Lung (tissue), 12 donors: ENCODE results near the gene MICAL2. TPM values are rescaled to one million over a fixed set of nuclear protein-coding genes. Genes with fewer than 3 reads are reported as not detected.

Experiments
- ATAC-seq: fragments of 200-7000 bp; cut with Tn5 transposase; one replicate; pipeline ENCODE4 v1.9.1; 2020; ENCODE audit warnings: moderate number of reproducible peaks; ENCODE audit not compliant: insufficient read depth, low FRiP score
- DNase-seq, 3 donors: peaks; one replicate each; pipeline ENCODE4 v3.0.0-alpha.2; 2013 to 2017
- H3K27ac ChIP-seq, 2 donors: one replicate each; pipeline ENCODE4 v1.5.1; 2013; ENCODE audit warnings: mild to moderate bottlenecking in 2 of 2, moderate library complexity in 2 of 2, control low read depth in 1 of 2, inconsistent platforms in 1 of 2, low read depth in 1 of 2, low read length in 1 of 2
- H3K27me3 ChIP-seq, 3 donors: one replicate each; pipeline ENCODE4 v1.5.1; 2013; ENCODE audit warnings: low read length in 2 of 3; ENCODE audit not compliant: control insufficient read depth in 3 of 3, insufficient read depth in 3 of 3
- H3K36me3 ChIP-seq, 4 donors: one replicate each; pipeline ENCODE4 v1.5.1; 2013; ENCODE audit warnings: low read length in 4 of 4, mild to moderate bottlenecking in 1 of 4, moderate library complexity in 1 of 4; ENCODE audit not compliant: control insufficient read depth in 4 of 4, insufficient read depth in 4 of 4
- H3K4me1 ChIP-seq, 5 donors: one replicate each; pipeline ENCODE4 v1.5.1; 2013; ENCODE audit warnings: low read length in 5 of 5, mild to moderate bottlenecking in 2 of 5, moderate library complexity in 1 of 5; ENCODE audit not compliant: control insufficient read depth in 5 of 5, insufficient read depth in 5 of 5
- H3K4me3 ChIP-seq: one replicate; pipeline ENCODE4 v1.5.1; 2013; ENCODE audit warnings: mild to moderate bottlenecking, control low read depth, moderate library complexity
- H3K9ac ChIP-seq, 2 donors: one replicate each; pipeline ENCODE4 v1.5.1; 2013; ENCODE audit warnings: low read length in 2 of 2, control low read depth in 1 of 2; ENCODE audit not compliant: insufficient read depth in 1 of 2
- H3K9me3 ChIP-seq, 4 donors: one replicate each; pipeline ENCODE4 v1.5.1; 2013; ENCODE audit warnings: low read length in 3 of 4, mild to moderate bottlenecking in 1 of 4, moderate library complexity in 1 of 4; ENCODE audit not compliant: control insufficient read depth in 4 of 4, insufficient read depth in 3 of 4
- WGBS, 2 donors: extraction: QIAGEN DNeasy Blood & Tissue Kit; methylation state at CpG; one replicate each; pipeline ENCODE4 v1.1.7; 2013; 5-methylcytosine and 5-hydroxymethylcytosine counted together
- polyA plus RNA-seq, 2 donors: library from polyadenylated mRNA; stranded (reverse); fragments of 200-250 nt; gene quantifications; one replicate each; pipeline ENCODE4 v1.2.1, GENCODE V29; 2013
- total RNA-seq, 2 donors: library from RNA; depleted of rRNA in 1 of 2; stranded (reverse); fragments of >200 nt in 1 of 2; gene quantifications; one replicate each; pipeline ENCODE4 v1.2.1, GENCODE V29; 2014 to 2021
- TF ChIP-seq, protein P1 (sequence below): IDR thresholded peaks from 2 replicates; pipeline ENCODE4 v1.5.1; 2012; ENCODE audit warnings: mild to moderate bottlenecking; ENCODE audit errors: control extremely low read depth, extremely low read depth
- donor health status: control.
- donor health status: control.
- donor health status: Bipolar disorder and iron deficiency.
- donor health status: healthy.
- donor health status: DM: yes; HTN: yes; CAD: no.

Gene MICAL2
- total and polyA plus RNA-seq, 4 donors, result 38.2 to 218 (median 99.6) TPM

DNA sequence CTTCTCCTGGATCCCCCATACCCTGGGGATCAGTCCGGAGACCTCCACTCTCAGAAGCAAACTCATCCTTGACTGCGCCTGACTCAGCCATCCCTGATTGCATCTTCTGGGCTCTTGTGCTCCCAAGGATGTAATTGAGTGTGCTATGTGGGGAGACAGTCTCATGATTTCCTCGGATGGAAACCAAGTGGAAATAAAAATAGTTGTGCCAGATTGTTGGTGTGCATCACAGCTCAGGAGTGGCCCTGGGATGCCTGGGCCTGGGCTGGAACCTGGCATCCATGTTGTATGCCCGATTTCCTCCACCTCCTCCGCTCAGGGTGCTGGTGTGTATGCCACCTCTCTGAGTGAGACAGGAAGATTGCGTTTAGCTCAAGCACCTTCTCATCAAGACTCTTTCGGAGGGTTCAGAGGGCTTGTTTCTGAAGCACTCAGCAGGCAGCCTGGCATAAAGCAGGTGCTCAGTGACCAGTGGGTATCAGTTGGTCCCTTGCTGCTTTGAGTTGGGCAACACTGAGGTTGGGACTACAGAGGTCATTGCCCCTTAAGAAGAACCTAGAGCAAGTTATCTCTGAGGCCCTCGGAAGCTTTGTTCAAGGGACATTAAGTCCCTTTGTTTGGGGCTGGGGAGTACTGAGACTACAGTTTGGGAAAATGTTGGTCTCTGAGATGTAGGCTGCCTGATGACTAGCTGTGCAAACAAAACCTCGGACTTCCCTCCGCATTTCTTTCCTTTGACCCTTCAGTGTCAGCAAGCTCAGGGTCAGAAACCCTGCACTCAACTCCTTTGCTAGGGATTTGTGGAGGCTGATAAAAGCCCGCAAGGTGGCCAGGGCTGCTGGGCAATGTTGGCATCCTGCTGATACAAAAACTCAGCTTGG is 24.8 kb upstream of the MICAL2 start:
- ATAC-seq, result no peak

DNA sequence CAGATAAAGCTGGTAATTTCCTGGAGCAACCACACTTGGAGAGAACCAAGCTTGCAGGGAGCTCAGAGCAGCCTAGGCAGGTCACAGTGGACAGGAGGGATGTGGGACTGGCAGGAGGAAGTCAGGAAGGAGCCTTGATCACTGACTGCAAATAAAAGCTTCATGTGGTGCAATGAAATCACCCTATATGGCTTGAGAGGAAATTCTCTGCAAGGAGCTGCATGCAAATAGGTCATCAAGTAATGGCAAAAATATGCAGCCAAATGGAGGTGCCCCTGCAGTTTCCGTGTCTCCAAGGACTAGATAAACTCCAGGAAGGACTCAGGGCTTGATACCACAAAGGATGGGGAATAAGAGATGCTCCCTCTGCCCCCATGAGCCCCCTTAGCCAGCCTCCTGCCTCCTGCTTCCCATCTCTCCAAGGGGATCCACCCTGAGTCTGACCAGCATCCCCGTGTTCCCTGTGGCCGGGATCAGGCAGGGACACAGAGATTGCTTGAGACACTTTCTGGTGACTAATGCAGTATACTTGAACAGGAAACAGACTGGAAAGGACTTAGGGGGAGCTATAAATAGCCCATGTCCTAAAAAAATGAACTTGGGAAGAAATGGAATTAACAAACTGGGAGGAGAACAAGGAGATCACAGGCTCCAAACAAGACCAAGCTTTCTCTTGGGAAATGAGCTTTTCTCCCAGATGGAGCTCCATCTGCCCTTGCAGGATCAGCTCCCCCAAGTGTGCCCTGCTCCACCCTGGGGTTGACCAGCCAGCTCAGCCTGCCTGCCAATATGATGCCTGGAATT is 23.9 kb upstream of the MICAL2 start:
- Histone ChIP-seq H3K36me3 (no peaks in the 10 kb centered on the region), H3K4me1 (peaks cover 3 to 29% (median 13%) of the 10 kb centered on the region in 5 donors), H3K9me3 (no peaks in the 10 kb centered on the region), H3K27me3 (no peaks in the 10 kb centered on the region), H3K27ac (peak overlapping the region; percentile 82 to 90), H3K4me3 (no peak overlapping the region), H3K9ac (no peak overlapping the region)
- peak; percentile 45 for ATAC-seq
- TF ChIP-seq, protein P1, sequence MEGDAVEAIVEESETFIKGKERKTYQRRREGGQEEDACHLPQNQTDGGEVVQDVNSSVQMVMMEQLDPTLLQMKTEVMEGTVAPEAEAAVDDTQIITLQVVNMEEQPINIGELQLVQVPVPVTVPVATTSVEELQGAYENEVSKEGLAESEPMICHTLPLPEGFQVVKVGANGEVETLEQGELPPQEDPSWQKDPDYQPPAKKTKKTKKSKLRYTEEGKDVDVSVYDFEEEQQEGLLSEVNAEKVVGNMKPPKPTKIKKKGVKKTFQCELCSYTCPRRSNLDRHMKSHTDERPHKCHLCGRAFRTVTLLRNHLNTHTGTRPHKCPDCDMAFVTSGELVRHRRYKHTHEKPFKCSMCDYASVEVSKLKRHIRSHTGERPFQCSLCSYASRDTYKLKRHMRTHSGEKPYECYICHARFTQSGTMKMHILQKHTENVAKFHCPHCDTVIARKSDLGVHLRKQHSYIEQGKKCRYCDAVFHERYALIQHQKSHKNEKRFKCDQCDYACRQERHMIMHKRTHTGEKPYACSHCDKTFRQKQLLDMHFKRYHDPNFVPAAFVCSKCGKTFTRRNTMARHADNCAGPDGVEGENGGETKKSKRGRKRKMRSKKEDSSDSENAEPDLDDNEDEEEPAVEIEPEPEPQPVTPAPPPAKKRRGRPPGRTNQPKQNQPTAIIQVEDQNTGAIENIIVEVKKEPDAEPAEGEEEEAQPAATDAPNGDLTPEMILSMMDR, result no peak
- peak in 1 of 3 donors; percentile 46 for DNase-seq
- WGBS, 2 donors, result 12 to 44% methylated on average over 3 of the region's 3 CpGs

More for the DNA sequence above, 24.8 kb upstream of the MICAL2 start:
- H3K27me3 ChIP-seq, result no peaks in the 10 kb centered on the region
- H3K9me3 ChIP-seq, result no peaks in the 10 kb centered on the region
- H3K4me1 ChIP-seq, result peaks cover 3 to 29% (median 13%) of the 10 kb centered on the region in 5 donors
- no peak for DNase-seq
- no peaks in the 10 kb centered on the region for H3K36me3 ChIP-seq
- 85 to 90% methylated on average over 11 of the region's 11 CpGs for WGBS, 2 donors
- H3K4me3 ChIP-seq, result no peak overlapping the region
- TF ChIP-seq, protein P1, result no peak
- H3K9ac ChIP-seq, result no peak overlapping the region
- peak overlapping the region; percentile 78 to 90 for H3K27ac ChIP-seq

DNA sequence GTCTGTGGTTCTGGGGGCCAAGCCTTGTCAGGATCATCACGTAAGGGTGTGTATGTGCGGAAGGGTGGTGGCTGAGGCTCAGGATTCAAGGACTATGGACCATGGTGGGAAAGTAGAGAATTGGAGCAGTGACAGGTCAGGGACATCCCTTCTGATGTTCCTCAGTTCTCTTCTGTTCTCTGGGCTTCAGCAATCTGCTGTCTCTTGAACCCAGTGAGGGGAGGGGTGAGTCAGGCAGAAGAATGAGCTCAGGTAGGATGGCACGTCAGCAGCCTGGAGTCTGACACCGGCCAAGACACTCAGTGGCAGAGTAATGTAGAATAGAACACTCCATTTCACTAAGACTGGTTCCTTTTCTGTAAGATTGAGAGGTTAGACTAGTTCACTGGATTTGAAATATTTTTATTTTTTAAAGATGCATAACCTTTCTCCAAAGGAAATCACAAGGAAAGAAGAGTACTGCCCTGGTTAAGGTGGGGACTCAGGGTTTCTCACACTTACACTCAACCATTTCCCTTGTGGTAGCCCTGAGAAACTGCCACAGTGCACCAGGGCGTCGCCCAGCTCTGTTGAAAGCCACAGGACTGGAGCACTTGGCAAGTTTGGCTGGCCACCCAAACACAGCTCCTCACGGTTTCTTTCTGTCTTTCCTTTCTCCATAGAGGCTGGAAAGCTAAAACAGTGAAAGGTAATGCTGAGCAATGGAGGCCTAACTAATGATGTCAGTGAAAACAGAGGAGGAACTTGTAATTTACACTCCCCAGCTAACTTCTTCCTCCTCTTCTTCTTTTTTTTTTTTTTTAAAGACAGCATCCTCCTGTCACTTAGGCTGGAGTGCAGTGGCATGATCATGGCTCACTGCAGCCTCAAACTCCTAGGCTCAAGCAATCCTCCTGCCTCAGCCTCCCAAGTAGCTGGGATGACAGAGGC is 23.1 kb upstream of the MICAL2 start:
- H3K4me1 ChIP-seq, result peaks cover 3 to 29% (median 13%) of the 10 kb centered on the region in 5 donors
- H3K27me3 ChIP-seq, result no peaks in the 10 kb centered on the region
- ATAC-seq (no peak), DNase-seq (no peak)
- peak overlapping the region; percentile 85 to 90 for H3K27ac ChIP-seq
- no peak overlapping the region for H3K4me3 ChIP-seq
- TF ChIP-seq, protein P1, result no peak
- WGBS, 2 donors, result 61 to 62% methylated on average over 7 of the region's 7 CpGs
- no peaks in the 10 kb centered on the region for H3K9me3 ChIP-seq
- no peaks in the 10 kb centered on the region for H3K36me3 ChIP-seq
- H3K9ac ChIP-seq, result no peak overlapping the region
